Urothelium cell line (cell line): ENCODE data around the gene HTRA3.

Experiments
- DNase-seq: peaks from one replicate; pipeline ENCODE4 v3.0.0; 2011; ENCODE audit warnings: low spot score, mixed read lengths
- FAIRE-seq: peaks from 2 replicates; lab custom pipeline; 2011; peaks lifted over from hg19 to GRCh38; lab: Jason Lieb, UNC

HTRA3 gene

DNA sequence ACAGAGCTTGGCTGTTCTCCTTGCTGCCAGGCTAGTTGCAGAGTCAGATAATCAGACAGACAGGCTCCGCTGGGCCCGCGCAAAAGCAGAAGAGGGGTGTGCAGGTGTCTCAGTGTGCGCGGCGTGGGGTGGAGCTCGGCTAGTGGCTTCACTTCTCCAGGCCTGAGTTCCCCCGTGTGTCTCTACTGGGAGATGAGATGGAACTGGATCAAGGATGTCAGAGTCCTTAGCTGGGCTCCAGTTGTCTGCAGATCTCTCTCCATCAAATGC lies 21.1 kb downstream of the HTRA3 start:
- FAIRE-seq (no peak), DNase-seq (no peak)

GRCh38 chr4:8291036-8291682 lies 21.6 kb downstream of the HTRA3 start:
- FAIRE-seq (no peak), DNase-seq (no peak)

DNA sequence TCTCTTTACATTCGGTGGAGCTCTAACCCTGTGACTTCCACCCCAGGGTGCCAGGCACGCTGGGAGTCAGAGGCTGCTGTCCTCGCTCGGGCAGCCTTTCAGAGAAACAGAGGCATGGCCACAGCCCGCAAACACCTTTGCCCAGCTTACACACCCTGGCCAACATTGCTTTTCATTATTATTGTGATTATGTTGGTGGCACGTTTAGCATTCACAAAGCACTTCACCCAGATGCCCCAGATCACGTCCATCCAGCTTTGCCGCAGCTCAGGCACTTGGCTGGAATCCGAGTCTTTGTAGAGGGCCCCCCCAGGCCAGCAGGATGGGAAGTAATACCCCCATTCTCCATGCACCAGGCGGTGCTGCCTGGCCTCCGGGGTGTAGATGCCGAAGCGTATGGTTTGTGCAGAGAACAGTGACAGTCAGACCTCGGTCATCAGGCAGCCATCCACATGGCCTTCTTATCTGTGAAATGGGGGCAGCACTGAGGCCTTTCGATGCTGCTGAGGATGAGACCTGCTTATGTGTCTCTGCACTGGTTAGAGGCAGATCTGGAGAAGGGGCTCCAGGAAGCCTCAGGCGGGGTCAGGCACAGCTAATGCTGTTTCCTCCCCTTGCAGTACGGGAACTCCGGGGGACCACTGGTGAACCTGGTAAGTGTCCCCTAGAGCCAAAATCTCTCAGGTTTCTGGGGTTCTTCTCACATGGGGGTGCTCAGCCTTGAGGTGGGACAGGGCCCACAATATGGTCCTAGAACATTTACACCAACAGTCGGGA lies 22.3 kb downstream of the HTRA3 start:
- FAIRE-seq: no peak

DNA sequence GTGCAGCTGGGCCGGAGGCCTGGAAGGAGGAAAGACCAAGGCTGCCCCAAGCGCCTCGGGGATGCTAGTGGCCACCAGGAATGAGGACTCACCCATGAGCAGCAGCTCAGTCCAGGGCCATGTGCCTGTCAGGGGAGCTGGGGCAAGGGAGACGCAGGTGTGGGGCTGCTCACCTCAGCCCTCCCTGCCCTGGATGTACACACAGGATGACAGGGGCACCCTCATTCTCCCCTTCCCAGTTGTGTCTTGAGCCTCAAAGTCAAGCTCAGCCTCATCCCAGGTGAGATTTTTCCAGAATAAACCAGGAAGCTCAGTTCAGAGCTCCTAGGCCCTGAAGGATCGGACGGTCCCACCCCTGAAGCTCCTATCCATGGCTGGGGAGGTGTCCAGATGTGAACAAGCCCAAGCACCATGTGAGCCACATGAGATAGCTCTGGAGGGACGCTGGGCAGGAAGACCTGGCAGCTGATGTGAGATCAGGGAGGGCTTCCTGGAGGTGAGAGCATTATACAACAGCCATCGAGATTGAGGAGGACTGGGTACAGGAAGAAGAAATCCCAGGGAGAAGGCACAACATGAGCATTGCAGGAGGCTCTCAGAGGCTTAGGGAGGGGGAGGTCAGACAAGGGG lies 23.0 kb downstream of the HTRA3 start:
- no peak for DNase-seq

More for the DNA sequence above, 22.3 kb downstream of the HTRA3 start:
- DNase-seq: no peak

GRCh38 chr4:8293131-8293975 lies 23.8 kb downstream of the HTRA3 start:
- no peak for FAIRE-seq
- DNase-seq: no peak

More for the DNA sequence above, 23.0 kb downstream of the HTRA3 start:
- FAIRE-seq: no peak

DNA sequence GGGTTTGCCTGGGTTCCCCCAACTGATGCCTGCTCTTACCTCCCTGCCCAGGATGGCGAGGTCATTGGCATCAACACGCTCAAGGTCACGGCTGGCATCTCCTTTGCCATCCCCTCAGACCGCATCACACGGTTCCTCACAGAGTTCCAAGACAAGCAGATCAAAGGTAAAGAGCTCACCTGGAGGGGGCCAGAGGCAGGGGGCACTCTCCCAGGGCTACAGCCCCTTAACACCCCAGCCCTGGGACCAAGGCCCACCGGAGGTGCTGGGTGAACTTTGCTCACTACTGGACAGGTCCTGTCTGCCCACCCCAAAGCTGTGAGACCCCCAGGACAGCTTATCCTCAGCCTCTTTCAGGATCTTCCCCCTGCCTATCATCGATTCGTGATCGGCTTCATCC lies 24.5 kb downstream of the HTRA3 start:
- DNase-seq: no peak
- no peak for FAIRE-seq

DNA sequence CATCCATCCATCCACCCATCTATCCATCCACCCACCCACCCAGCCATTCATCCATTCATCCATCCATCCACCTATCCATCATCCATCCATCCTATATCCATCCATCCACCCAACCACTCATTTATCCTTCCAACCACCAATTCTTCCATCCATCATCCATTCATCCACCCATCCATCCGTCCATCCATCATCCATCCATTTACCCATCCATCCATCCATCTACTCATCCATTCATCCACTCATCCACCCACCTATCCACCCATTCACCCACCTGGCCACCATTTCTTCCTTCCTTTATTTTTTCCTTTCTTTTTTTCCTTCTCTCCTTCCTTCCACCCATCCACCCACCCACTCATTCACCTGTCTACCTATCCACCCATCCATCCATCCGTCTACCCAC lies 25.2 kb downstream of the HTRA3 start:
- DNase-seq (no peak), FAIRE-seq (no peak)

- DNase-seq: no peak
- FAIRE-seq: no peak
These were observed 25.9 kb downstream of the HTRA3 start for GRCh38 chr4:8295471-8295870.

DNA sequence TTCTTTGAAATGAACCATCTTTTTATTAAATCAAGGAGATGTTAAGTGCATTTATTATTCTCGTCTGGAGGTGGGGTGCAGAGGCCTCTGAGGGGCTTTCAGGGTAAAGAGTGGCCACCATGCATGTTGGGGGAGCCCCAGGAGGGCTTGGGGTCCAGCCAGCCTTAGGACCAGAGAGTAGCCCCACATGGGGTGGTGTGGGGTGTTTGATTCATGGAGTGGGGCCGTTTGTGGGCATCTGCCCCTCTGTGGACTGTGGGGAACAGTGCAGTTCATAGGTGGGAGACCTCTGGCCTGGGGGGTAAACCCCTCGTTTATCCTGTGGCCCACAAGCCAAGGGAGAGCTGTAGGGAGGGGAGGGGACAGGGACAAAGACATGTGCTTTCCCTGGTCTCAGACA lies 26.9 kb downstream of the HTRA3 start:
- DNase-seq (no peak), FAIRE-seq (no peak)

DNA sequence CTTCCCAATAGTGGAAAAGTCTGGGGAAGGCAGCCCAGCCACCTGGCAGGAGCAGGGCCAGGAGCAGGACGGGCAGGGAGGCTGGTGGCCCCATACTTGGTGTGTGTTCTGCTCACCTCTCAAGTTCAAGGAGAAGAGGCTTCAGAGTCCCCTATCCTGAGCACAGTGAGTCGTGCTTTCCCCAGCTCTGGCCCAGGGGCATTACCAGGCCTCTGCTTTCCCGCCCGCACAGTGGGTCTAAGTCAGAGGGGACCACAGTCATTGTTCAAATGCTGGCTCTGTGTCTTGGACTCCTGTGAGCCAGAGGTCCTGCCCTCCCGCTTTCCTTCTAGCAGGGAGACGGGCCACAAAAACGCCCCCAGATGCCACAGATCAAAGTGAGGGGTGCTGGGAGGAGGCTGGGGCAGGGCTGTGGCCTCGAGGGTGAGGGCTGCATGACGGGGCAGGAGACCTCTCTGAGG lies 27.6 kb downstream of the HTRA3 start:
- DNase-seq: no peak

DNA sequence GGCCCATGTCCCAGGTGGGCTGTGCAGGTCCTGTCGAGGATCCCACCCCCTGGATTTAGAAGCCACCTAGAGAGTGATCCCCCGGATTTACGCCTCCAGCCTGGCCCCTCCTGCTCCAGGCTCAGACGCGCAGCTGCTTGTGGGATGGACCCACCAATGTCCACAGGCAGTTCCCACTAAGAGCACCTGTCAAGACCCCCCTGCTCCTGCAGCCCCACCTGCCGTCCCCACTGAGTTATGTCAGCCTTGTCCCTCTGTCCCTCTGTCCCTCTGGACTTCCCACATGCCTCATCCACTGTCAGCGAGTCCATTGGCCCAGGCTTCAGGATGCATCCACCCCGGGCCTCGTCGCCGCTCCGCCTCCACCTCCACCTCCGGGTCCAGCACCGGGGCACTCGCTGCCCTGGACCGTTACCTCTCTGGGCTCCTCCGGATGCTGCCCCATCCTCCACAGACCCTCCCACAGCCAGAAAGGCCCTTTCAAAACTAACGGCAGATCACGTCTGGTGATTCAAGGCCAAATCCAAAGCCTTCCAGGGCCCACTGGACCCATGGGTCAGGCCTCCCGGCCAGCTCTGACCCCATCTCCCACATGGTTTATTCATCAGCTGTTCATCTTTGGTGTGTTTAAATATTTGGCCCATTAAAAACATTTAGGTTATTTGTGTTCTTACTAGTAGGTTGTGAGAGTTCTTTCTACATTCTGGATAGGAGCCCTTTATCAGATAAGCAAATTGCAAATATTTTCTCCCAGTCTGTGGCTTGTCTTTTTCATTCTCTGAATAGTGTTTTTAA lies 28.3 kb downstream of the HTRA3 start:
- FAIRE-seq: no peak
- no peak for DNase-seq

More for the DNA sequence above, 27.6 kb downstream of the HTRA3 start:
- FAIRE-seq: no peak

- no peak for FAIRE-seq
- no peak for DNase-seq
These were observed 31.3 kb downstream of the HTRA3 start for GRCh38 chr4:8300832-8301231.

- DNase-seq (no peak), FAIRE-seq (no peak)
These were observed 32.5 kb downstream of the HTRA3 start for GRCh38 chr4:8301851-8302730.

DNA sequence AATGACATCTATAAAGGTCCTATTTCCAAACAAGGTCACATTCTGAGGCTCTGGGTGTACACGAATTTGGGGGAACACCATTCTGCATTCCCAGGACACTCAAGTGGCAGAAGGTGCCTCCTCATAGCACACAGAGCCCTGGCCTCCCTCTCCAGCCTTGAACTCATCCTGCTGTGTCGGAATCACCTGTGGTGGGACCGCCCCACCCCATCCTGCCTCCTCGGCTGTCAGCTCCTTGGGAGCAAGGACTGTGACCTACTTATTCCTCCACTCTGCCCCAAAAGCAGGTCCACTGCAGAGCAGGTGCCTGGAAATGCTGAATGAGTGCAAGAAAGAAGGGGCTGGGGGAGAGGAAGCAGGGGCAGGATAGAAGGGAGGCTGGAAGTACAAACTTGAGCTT lies 33.5 kb downstream of the HTRA3 start:
- no peak for FAIRE-seq

DNA sequence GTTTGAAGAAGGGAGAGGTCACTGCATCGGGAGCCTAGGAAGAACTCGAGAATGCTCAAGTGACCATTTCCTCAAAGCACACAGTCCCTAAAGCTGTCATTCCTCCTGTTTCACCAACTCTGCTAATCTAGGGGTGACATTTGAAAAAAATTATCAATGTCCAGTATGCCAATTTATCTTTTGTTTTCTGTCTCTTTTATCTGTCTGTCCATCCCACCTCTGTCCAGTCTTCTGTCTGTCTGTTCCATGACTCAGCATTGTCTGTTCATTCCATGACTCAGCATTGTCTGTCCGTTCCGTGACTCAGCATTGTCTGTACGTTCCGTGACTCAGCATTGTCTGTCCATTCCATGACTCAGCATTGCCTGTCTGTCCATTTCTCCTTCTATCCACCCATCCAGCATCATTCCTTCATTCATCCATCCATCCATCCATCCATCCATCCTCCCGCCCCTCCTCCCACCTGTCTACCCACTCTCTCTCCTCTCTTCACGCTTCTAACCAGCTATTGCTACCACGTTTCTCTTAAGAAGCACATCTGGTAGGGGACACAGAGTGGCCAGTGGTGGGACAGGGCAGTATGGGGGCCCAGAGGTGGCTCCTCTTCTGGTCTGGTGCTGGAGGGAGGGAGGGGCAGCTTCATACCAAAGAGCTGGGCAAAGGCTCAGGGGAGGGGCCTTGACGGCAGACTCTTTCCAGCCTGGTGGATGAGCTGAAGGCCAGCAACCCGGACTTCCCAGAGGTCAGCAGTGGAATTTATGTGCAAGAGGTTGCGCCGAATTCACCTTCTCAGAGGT lies 34.1 kb downstream of the HTRA3 start:
- DNase-seq (peak; percentile 36), FAIRE-seq (peak; percentile 85)

More for the DNA sequence above, 33.5 kb downstream of the HTRA3 start:
- no peak for DNase-seq

- FAIRE-seq: no peak
- no peak for DNase-seq
These were observed 35.5 kb downstream of the HTRA3 start for GRCh38 chr4:8304827-8305695.

GRCh38 chr4:8305851-8306471 lies 36.4 kb downstream of the HTRA3 start:
- DNase-seq (no peak), FAIRE-seq (no peak)
